ENCODE measurements around the gene TOMM40.

DNA sequence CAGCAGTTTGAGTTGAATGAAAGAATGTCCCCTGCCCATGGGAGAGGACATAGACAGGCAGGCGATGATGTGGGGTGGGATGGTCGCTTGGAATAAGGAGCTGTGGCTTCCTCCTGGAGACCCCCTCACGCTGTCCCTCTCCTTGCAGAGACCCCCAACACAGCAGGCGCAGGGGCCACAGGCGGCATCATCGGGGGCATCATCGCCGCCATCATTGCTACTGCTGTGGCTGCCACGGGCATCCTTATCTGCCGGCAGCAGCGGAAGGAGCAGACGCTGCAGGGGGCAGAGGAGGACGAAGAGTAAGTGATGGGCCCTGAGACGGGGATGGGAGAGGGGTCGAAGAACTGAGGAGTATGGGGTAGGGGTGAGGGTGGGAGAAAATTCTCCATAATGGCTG is 9.0 kb upstream of the TOMM40 start:
- TF ChIP-seq POLR2A (IDR thresholded peaks at IDR 0.05; ENCODE audit: low read length) (no peak), GATA1 (IDR thresholded peaks at IDR 0.05; ENCODE audit: low read depth, low read length) (no peak)

Measured in erythroblast (primary cell).